WTC11 (cell line): ENCODE results near the gene LRMDA.

Experiments used
- CTCF ChIP-seq: fragments of 200-600 bp; IDR thresholded peaks from 2 replicates; pipeline ENCODE4 v1.8.0; 2022; ENCODE audit warnings: antibody characterized with exemption
- FOXJ3 ChIP-seq: sonication (generic); formaldehyde crosslinking; IDR thresholded peaks from 2 replicates; pipeline ENCODE4 v1.9.0; 2021; ENCODE audit warnings: missing genetic modification reagents, mild to moderate bottlenecking, borderline replicate concordance
- JUN ChIP-seq: sonication (generic); formaldehyde crosslinking; IDR thresholded peaks from 2 replicates; pipeline ENCODE4 v1.8.0; 2023; ENCODE audit warnings: mild to moderate bottlenecking, missing genetic modification reagents
- NFYB ChIP-seq: sonication (generic); formaldehyde crosslinking; conservative IDR thresholded peaks from 2 replicates; pipeline ENCODE4 v1.8.0; 2022; ENCODE audit warnings: low read depth, missing genetic modification reagents
- ZBTB21 ChIP-seq: sonication (generic); formaldehyde crosslinking; IDR thresholded peaks from 2 replicates; pipeline ENCODE4 v1.8.1; 2023; ENCODE audit warnings: mild to moderate bottlenecking, missing genetic modification reagents, borderline replicate concordance
- ZNF219 ChIP-seq: sonication (generic); formaldehyde crosslinking; IDR thresholded peaks from 2 replicates; pipeline ENCODE4 v1.8.0; 2023; ENCODE audit warnings: missing genetic modification reagents, mild to moderate bottlenecking, borderline replicate concordance
- TF ChIP-seq, protein P1 (sequence below): fragments of 250-450 bp; sonication (Bioruptor Pico); IDR thresholded peaks from 2 replicates; pipeline ENCODE4 v2.1.2; 2022; ENCODE audit warnings: mild to moderate bottlenecking, moderate library complexity
- TF ChIP-seq, protein P2 (sequence below): sonication (generic); formaldehyde crosslinking; IDR thresholded peaks from 2 replicates; pipeline ENCODE4 v1.8.1; 2023; ENCODE audit warnings: mild to moderate bottlenecking, missing genetic modification reagents

DNA sequence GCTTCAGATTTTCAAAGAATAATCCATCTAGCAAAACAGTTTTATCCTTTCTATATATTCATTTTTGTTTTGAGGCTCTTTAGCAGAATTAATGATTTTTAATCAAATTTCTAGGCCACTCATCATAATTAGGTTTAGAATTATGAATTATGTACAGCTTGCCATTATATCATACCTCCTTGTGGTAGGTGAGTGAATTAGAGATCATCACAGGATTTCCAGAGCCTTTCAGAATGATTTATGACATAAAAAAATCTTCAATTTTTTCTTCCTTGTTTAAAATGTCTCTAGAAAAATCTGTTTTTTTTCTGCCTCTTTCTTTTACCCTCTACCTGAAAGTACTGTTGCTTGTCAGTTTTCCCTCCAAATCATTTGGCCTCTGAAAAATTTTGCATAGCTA, 433.3 kb downstream of the LRMDA start:
- no peak for TF ChIP-seq ZBTB21 (CRISPR knock-in tag)
- TF ChIP-seq CTCF = no peak
- TF ChIP-seq, protein P1, sequence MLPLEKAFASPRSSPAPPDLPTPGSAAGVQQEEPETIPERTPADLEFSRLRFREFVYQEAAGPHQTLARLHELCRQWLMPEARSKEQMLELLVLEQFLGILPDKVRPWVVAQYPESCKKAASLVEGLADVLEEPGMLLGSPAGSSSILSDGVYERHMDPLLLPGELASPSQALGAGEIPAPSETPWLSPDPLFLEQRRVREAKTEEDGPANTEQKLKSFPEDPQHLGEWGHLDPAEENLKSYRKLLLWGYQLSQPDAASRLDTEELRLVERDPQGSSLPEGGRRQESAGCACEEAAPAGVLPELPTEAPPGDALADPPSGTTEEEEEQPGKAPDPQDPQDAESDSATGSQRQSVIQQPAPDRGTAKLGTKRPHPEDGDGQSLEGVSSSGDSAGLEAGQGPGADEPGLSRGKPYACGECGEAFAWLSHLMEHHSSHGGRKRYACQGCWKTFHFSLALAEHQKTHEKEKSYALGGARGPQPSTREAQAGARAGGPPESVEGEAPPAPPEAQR (CRISPR knock-in tag) = no peak
- TF ChIP-seq ZNF219 (CRISPR knock-in tag) = no peak
- TF ChIP-seq NFYB (CRISPR knock-in tag) = no peak
- no peak for TF ChIP-seq JUN
- TF ChIP-seq, protein P2, sequence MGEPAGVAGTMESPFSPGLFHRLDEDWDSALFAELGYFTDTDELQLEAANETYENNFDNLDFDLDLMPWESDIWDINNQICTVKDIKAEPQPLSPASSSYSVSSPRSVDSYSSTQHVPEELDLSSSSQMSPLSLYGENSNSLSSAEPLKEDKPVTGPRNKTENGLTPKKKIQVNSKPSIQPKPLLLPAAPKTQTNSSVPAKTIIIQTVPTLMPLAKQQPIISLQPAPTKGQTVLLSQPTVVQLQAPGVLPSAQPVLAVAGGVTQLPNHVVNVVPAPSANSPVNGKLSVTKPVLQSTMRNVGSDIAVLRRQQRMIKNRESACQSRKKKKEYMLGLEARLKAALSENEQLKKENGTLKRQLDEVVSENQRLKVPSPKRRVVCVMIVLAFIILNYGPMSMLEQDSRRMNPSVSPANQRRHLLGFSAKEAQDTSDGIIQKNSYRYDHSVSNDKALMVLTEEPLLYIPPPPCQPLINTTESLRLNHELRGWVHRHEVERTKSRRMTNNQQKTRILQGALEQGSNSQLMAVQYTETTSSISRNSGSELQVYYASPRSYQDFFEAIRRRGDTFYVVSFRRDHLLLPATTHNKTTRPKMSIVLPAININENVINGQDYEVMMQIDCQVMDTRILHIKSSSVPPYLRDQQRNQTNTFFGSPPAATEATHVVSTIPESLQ (CRISPR knock-in tag) = no peak
- no peak for TF ChIP-seq FOXJ3 (CRISPR knock-in tag)
